ENCODE measurements around the gene HDAC4.

- TF ChIP-seq CTCF (IDR thresholded peaks at IDR 0.05; ENCODE audit: low read depth, low read length, missing input control) (no peak), YY1 (IDR thresholded peaks at IDR 0.05) (no peak), RAD21 (IDR thresholded peaks at IDR 0.05) (no peak), MAX (IDR thresholded peaks at IDR 0.05) (no peak), RXRA (IDR thresholded peaks at IDR 0.05) (no peak)
Measured at GRCh38 chr2:239036819-239037558, 363.8 kb downstream of the HDAC4 start.
